Renal pelvis (tissue), 12 donors: Measurements from ENCODE around the gene FAM98B. TPM values are rescaled to one million over a fixed set of nuclear protein-coding genes. Genes with fewer than 3 reads are reported as not detected.
A peak's percentile ranks its signal among the peaks of the same experiment; 100 is the strongest.
"Not testable (repeated sequence)": the region's sequence is repeated elsewhere in the genome, so short reads cannot be mapped to it uniquely, and the experiment has no call there.

ENCODE experiments used
- DNase-seq: peaks from one replicate; pipeline ENCODE4 v3.0.0-alpha.2; 2013
- long read RNA-seq, 16 experiments: transcript quantifications; one replicate each; lab custom pipeline, GENCODE V29; 2026
- polyA plus RNA-seq, 3 donors: library from polyadenylated mRNA; unstranded; fragments of 120-200 nt; gene quantifications; one replicate each; pipeline ENCODE4 v1.2.1, GENCODE V29; 2013; ENCODE audit not compliant: insufficient read length in 3 of 3

The FAM98B gene
- polyA plus RNA-seq: 10 to 100 TPM; 67.3 to 75.6 (median 74.4) TPM
- long read RNA-seq, donor 1, full-length matches to known transcripts: 12 of 12 reads
- long read RNA-seq, donor 1, partial matches to known transcripts: 0 of 12 reads
- long read RNA-seq, donor 1, other reads (novel, unspliced or antisense): 0 of 12 reads
- long read RNA-seq, donor 2, full-length matches to known transcripts: 8 of 8 reads
- long read RNA-seq, donor 2, partial matches to known transcripts: 0 of 8 reads
- long read RNA-seq, donor 2, other reads (novel, unspliced or antisense): 0 of 8 reads
- long read RNA-seq, donor 3, full-length matches to known transcripts: 12 of 37 reads
- long read RNA-seq, donor 3, partial matches to known transcripts: 25 of 37 reads
- long read RNA-seq, donor 3, other reads (novel, unspliced or antisense): 0 of 37 reads
- long read RNA-seq, donor 4, full-length matches to known transcripts: 1 of 1 reads
- long read RNA-seq, donor 4, partial matches to known transcripts: 0 of 1 reads
- long read RNA-seq, donor 4, other reads (novel, unspliced or antisense): 0 of 1 reads
- long read RNA-seq, donor 5, full-length matches to known transcripts: 5 of 5 reads
- long read RNA-seq, donor 5, partial matches to known transcripts: 0 of 5 reads
- long read RNA-seq, donor 5, other reads (novel, unspliced or antisense): 0 of 5 reads
- long read RNA-seq, donor 6, full-length matches to known transcripts: 16 of 26 reads
- long read RNA-seq, donor 6, partial matches to known transcripts: 5 of 26 reads
- long read RNA-seq, donor 6, other reads (novel, unspliced or antisense): 5 of 26 reads
- long read RNA-seq, donor 7, full-length matches to known transcripts: 4 of 4 reads
- long read RNA-seq, donor 7, partial matches to known transcripts: 0 of 4 reads
- long read RNA-seq, donor 7, other reads (novel, unspliced or antisense): 0 of 4 reads
- long read RNA-seq, donor 8, full-length matches to known transcripts: 4 of 4 reads
- long read RNA-seq, donor 8, partial matches to known transcripts: 0 of 4 reads
- long read RNA-seq, donor 8, other reads (novel, unspliced or antisense): 0 of 4 reads
- long read RNA-seq, donor 9, full-length matches to known transcripts: 9 of 9 reads
- long read RNA-seq, donor 9, partial matches to known transcripts: 0 of 9 reads
- long read RNA-seq, donor 9, other reads (novel, unspliced or antisense): 0 of 9 reads
- long read RNA-seq, donor 10, full-length matches to known transcripts: 5 of 18 reads
- long read RNA-seq, donor 10, partial matches to known transcripts: 13 of 18 reads
- long read RNA-seq, donor 10, other reads (novel, unspliced or antisense): 0 of 18 reads
- long read RNA-seq, donor 11, full-length matches to known transcripts: 5 of 5 reads
- long read RNA-seq, donor 11, partial matches to known transcripts: 0 of 5 reads
- long read RNA-seq, donor 11, other reads (novel, unspliced or antisense): 0 of 5 reads
- long read RNA-seq, donor 12, full-length matches to known transcripts: 7 of 13 reads
- long read RNA-seq, donor 12, partial matches to known transcripts: 6 of 13 reads
- long read RNA-seq, donor 12, other reads (novel, unspliced or antisense): 0 of 13 reads
- long read RNA-seq, donor 13, full-length matches to known transcripts: 6 of 6 reads
- long read RNA-seq, donor 13, partial matches to known transcripts: 0 of 6 reads
- long read RNA-seq, donor 13, other reads (novel, unspliced or antisense): 0 of 6 reads
- long read RNA-seq, donor 14: 0 reads
- long read RNA-seq, donor 15: 0 reads
- long read RNA-seq, donor 16, full-length matches to known transcripts: 3 of 33 reads
- long read RNA-seq, donor 16, partial matches to known transcripts: 30 of 33 reads
- long read RNA-seq, donor 16, other reads (novel, unspliced or antisense): 0 of 33 reads

DNA sequence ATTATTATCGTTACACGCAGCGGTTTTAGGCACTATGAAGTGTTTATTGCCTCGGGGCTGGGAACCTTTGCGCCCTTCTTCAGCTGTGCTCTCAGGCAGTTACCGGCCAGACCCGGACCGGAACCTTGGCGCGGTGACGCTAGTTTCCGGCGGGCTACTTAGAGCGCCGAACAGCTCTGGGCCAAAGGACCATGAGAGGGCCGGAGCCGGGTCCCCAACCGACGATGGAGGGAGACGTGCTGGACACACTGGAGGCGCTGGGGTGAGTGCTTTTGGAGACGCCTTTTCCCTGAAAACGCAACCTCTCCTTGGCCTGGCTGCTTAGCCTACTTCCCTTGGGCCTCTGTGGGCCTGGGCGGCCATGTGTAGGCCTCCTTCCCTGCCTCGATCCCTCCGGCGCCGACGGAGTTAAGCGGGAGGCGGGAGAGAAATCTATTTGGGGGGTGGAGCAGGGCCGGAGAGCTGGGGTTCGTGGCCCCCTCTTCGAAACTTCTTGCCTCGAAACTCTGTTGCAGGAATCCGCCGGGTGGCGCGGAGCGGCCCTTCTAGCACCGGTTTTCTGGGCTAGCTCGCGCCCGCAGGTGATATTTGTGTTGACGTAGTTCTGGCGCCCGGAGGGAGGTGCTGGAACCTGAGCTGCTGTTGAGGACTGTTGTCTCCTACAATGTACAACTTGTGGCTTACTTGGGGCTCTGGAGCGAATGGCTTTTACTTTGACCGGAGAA, at the start of gene FAM98B:
Gene FAM98B (plus strand): TSS at position 157 of the 725 bp plus-strand sequence. CDS start 35 bp downstream, at position 192.
- peak; percentile 92 for DNase-seq

DNA sequence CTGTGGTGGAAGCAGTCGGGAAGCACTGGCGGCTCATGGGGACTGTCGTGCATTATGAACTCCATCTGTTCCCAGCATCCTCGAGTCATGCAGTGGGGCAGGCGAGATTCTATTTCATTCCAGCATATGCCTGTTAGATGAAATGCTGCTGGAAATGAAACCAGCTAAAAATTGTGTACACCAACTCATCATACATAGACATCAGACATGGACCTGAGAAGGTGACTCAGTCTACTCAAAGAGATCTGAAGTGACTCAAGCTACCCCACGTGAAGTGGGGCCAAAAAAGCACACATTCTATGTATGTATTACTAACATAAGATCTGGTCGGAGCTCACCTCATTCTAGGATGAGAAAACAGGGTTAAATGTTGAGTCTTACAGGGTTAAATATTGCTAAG, 47.5 kb upstream of the FAM98B start:
- DNase-seq: no peak

DNA sequence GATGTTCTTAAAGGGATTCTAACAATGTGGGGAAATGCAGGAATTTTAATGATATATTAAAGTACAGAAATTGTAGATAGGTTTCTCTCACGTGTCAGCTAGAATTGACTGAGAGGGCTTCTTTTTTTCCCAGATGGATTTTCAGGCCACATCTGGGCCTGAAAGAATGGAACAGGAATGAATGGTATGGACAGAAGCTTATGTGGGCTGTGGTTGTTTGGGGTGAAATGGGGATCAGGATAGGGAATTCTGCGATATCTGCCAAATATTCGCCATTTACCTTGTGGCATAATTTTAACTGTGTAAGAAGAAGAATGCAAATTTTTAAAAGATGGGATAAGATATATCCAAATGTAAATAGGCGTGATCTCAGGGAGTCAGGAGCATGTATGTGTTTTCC, 45.4 kb upstream of the FAM98B start:
- no peak for DNase-seq

DNA sequence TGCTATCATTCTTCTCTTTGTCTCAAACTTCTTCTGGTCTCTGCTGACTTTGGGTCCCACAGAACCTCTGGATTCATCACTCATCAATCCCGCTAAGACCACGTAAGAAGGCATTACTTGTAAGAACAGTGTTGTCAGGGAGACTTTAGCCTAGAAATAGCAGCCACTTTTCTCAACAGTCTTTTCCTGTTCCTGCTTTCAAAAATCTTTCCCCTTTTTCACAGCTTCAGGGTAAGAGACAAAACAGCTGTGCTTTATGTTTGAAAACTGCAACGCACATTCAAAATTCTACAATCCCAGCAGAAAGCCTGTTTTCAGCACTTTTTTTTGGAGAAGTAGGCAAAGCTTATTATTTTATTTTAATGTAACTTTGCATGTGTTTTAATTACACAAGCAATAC, 42.0 kb upstream of the FAM98B start:
- peak; percentile 20 for DNase-seq

DNA sequence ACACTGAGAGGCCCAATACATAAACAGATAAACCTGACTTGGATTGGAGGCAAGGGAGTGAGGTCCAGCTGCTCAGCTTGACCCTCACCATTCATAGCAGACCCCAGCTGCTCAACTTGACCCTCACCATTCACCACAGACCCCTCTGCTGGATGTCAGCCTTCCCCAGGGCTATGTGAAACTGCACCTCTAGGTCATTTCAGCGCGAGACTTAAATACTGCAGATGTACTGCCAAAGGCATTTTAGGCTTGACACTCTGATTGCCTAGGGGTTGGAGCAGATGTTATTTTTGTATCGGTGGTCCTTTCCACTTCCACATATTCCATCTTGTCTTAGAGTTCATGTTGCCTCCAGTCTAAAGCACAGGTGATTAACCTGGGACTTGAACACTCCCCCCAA, 41.5 kb upstream of the FAM98B start:
- no peak for DNase-seq

DNA sequence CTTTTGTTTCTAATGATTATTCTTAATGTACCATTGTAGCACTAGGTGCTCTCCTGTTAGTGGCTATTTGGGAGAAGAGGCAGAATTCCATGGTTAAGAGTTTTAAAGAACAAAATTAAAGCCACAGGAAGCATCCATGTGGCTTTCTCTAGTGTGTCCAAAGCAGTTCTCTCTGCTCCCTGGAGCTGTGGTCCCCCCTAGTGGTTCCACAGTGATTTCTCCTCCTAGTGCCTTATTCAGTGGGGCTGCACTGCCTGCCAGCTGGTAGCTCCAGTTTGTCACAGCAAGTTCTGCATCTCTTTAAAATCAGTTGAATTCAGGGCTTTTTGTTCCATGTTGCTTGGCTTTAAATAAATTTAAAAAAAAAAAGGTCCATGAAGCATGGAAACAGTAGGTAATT, 39.6 kb upstream of the FAM98B start:
- peak; percentile 41 for DNase-seq

DNA sequence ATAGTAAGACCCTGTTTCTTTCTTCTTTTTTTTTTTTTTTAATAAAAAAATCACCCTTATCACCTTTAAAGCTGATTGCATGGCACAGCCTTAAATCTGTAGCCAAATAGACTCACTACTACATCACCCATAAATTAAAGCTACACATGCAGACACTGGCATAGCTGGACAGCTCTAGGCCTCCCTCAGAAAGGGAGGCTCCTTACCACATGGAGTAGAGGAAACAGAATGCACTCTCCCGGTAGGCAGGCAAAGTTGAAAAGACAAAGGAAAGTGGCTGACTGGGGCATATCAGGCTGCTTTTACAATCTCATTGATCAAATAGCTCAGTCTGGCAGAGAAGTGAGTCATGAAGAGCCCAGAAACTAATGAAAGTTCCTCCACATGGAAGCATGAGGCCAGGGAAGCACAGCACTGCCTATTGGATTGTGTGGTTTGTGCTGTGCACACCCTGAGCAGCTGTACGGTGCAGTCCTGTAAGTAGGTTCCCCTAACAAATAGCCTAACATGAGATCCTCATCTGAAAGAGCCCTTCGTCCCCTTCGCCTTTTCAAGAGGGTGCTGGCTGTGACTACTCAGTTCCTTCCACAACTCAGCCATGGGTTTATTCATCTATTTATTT, 32.7 kb upstream of the FAM98B start:
- DNase-seq: no peak

DNA sequence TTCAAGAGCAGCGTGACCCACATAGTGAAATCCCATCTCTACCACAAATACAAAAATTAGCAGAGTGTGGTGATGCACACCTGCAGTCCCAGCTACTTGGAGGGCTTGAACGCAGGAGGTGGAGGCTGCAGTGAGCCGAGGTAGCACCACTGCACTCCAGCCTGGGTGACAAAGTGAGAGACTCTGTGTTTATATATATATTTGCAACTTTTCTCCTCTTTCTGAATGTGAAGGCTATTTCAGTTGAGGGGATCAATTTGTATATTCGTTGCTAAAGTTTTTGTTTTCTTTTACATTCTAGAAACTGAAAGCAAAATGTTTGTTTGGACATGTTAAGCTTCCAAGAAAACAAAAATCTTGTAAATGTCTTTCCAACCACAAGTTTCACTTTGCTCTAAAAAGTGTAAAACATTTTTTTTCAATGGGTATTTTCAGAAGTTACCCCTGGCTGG, 29.8 kb upstream of the FAM98B start:
- DNase-seq: no peak

DNA sequence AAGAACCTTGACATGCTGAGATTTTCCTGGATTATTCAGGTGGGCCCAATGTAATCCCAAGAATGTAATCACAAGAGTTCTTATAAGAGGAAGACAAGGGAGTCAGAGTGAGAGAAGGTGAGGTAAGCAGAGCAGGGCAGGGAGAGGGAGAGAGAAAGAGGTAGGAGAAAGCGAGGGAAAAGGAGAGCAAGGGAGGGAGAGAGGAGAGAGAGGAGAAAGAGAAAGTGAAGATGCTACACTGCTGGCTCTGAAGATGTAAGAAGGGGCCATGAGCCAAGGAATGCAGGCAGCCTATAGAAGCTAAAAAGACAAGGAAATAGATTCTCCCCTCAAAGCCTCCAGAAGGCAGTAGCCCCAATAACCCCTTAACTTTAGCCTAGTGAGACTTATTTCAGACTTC, 28.7 kb upstream of the FAM98B start:
- no peak for DNase-seq

DNA sequence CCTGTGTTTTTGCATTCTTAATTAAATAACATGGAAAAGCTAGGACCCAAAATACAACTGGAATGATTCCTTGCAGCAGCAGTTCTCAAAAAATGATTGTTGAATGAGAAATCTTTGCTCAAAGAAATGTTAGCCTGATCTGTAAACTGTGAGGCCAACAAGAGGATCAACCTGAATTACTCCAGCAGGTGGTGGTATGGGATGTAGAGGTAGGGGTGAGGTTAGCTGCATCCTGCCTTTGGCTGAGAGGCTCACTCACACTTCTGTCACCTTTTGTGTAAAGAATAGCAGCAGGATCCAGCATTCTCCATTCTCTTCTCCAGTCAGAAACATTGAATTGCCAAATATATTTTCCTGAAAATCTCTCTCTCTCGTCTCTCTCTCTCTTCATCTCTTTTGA, 26.5 kb upstream of the FAM98B start:
- no peak for DNase-seq

DNA sequence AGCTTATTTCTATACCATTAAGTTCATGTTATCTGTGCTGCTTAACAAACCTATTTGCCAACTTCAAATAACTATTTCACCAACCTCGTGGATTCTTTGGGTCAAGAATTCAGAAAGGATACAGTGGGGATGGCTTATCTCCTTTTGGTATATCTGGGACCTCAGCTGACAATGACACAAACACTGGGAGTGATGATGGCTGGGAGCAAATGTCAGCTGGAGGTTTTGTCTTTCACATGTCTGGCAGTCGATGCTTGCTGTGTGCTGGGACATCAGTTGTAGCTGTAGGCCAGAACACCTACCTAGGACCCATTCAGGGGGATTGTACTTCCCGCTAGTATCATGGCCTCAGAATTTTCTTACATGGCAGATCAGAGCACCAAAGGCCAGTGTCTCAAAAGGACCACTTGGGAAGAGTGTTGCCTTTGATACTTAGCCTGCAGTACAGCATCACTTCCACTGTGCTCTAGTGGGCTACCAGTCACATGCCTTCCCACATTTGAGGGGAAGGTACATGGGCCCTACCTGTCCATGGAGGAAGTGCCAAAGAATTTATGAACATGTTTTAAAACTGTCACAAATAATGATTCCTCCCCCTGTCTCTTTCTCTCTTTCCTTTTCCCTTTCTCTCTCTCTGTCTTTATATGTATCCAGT, 23.7 kb upstream of the FAM98B start:
- DNase-seq: no peak

DNA sequence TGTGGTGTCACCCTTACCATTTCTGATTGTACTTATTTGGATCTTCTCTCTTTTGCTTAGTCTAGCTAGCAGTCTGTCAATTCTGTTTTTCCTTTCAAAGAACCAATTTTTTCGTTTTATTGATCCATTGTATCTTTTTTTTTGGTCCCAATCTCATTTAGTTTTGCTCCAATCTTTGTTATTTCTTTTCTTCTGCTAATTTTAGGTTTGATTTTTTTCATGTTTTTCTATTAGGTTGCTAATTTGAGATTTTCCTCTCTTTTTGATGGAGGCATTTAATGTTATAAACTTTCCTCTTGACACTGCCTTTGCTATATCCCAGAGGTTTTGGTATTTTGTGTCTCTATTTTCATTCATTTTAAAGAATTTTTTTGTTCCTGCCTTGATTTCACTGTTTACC, 16.9 kb upstream of the FAM98B start:
- DNase-seq: no peak

DNA sequence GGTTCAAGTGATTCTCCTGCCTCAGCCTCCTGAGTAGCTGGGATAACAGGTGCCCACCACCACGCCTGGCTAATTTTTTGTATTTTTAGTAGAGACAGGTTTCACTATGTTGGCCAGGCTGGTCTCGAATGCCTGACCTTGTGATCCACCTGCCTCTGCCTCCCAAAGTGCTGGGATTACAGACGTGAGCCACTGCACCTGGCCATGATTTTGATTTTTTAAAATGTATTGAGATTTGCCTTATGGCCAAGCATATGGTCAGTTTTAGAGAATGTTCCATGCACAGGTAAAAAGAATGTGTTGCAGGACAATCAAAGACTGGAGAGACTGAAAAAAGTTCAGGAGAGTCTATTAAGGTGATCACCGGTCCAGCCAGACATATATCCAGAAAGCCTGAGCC, 16.3 kb upstream of the FAM98B start:
- DNase-seq: not testable (repeated sequence)

DNA sequence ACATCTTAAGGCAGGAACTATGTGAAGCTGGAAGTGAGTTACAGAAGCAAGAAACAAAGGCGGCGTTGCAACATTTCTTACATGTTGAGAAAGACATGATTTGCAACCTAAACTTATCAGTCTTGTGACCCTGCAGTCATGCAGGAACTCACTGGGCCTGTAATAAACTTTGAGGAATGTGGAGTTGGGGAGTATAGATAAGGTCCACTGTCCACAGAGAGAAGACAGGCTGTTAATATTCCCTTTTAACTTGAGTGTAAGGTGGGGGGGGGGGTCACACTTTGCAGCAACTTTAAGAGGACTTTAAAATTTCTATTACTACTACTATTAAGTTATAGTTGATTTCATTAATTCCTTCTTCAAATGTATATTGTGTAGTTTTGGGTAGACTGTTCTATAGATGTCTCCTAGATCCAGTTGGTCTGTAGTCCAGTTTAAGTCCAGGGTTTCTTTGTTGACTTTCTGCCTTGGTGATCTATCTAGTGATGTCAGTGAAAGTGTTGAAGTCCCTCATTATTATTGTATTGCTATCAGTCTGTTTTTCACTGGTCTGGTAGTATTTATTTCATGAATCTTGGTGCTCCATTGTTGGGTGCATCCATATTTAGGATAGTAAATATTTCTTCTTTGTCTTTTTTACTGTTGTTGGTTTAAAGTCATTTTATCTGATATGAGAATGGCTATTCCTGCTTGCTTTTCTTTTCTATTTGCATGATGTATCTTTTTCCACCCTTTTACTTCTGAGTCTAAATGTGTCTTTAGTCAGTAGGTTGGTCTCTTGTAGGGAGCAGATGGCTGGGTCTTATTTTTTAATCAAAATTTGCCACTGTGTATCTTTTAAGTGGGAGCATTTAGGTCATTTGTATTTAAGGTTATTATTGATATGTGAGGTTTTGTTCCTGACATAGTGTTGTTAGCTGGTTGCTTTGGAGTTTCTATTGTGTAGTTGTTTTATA, 15.6 kb upstream of the FAM98B start:
- DNase-seq: no peak

DNA sequence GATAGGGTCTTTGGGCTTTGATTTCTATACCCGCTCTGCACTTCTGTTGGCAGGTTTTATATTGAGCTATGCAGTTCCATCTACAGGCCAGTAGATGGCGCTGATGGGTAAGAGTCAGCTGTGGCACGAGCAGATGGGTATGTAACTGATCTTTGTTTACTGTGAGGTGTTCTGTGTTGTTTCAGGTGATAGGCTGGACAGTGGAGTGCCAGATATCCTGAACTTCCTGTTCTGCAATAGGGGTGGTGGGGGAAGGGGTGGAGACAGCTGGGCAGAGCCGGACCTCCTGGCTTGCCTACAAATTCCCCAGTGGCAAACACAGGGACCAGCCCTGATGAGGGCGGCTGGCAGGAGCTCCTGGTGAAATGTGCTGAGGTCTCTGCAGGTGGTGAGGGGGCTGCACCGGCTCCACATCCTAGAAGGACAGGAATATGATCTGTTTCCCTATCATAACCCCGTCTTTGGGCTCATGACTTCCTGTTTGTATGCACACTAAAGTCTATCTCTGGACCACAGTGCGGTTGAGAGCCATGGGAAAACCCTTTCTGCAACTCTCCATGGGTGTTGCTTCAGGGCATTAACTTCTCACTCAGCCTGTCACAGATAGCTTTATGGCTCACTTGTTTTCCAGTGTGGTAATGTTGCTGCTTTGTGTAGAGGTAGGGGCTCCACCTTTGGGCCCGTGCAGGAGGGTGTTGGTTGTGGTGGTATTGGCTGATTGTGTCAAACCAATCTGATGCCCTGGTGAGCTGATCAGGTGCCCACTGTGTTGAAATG, 13.4 kb upstream of the FAM98B start:
- peak; percentile 64 for DNase-seq

DNA sequence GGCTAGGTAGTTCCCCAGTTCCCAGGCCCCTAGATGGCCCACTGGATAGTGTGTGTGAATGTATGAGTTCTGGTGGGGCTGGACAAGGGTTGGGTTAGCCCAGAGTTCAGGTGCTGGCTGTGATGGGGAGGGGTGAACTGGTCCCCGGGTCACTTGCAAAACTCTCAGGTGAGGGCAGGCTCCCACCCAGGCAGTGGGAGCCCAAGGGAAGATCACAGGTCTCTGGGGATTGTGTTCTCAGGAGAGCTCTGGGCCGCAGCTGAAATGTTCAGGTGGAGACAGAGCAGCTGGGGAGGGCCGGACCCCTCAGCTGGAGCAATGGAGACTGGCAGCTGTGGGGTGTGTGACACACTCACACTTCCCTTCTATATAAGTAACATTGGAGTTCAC, 12.8 kb upstream of the FAM98B start:
- DNase-seq: no peak

DNA sequence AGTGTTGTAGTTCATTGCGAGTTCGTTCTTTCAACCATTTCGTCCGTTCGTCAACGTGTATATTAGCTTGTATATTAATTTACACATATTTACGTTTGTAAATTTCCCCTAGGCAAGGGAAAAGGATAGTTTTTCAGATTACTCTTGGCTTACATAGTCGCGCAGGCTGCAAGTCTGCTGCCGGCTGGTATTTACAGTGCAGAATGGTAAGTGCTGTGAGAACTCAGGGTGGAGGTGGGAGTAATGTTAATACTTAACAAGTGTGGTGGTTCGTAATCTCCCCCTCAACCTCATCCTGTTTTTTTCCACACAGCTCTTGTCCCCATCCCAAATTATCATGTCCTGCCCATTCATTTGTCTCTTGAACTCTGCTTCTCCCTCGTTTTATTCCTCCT, 766 bp downstream of the FAM98B start:
- DNase-seq: peak; percentile 29
